HG02943 (cell line): ENCODE results near the gene SLC6A19.
"Not testable (repeated sequence)": the region's sequence is repeated elsewhere in the genome, so short reads cannot be mapped to it uniquely, and the experiment has no call there.

Experiments
- ATAC-seq: cut with Tn5 transposase; IDR thresholded peaks from one replicate; pipeline ENCODE4 v1.9.1; 2021; ENCODE audit warnings: mild to moderate bottlenecking, low read depth, moderate library complexity; ENCODE audit not compliant: unreplicated experiment

Gene SLC6A19

DNA sequence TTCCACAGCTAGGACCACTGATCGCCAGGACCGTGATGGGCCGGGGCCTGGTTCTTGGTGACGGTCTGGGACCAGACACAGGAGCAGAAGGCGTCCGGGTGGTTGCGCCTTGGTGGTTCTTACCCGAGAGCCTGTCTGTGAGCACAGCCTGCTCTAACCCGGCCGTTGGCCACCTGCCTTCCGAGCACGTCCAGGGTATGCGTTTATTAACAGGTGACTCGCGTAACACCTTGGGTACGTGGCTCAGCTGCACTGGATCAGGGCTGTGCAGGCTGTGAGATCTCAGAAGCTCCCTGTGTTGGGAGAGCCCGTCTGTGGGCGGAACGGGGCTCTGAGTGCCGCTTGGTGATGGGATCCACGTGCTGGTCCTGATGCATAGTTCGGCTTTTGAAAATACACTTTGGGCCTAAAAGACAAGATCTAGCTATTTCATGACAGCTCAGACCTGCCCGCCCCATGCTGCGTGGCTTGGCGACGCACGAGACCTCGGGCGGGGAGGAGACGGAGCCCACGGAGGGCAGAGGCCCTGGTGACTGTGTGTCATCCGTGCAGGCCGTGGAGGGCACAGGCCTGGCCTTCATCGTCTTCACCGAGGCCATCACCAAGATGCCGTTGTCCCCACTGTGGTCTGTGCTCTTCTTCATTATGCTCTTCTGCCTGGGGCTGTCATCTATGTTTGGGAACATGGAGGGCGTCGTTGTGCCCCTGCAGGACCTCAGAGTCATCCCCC is 17.1 kb downstream of the SLC6A19 start:
- no peak for ATAC-seq

DNA sequence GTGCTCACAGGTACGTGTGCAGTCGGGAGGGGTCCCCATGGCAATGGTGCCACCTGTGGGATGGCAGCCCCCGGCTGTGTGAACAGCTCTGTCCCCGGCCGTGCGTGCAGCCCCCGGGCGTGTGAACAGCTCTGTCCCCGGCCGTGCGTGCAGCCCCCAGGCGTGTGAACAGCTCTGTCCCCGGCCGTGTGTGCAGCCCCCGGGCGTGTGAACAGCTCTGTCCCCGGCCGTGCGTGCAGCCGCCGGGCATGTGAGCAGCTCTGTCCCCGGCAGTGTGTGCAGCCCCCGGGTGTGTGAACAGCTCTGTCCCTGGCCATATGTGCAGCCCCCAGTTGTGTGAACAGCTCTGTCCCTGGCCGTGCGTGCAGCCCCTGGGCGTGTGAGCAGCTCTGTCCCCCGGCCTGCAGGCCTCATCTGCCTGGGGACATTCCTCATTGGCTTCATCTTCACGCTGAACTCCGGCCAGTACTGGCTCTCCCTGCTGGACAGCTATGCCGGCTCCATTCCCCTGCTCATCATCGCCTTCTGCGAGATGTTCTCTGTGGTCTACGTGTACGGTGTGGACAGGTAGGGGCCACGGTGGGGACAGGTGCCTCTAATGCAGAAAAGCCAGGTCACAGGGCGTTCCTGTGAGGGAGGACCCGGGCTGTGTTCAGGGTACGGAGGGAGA is 17.8 kb downstream of the SLC6A19 start:
- ATAC-seq, result no peak

DNA sequence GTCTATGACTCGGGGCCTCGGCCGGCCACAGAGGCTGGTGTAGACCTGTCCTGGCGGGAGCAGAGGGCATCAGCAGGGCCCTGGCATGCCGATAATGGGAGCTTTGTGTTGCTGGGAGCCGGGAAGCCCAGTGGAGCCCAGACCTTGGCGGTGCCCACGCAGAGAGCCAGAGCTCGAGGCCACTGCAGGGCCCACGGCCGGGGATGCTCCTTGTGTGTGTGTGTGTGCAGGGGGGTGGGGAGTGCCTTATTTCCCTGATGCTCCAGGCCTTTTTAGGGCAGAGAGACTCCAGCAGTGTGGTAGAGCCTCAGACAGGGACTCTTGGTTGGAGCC is 18.3 kb downstream of the SLC6A19 start:
- ATAC-seq, result no peak

DNA sequence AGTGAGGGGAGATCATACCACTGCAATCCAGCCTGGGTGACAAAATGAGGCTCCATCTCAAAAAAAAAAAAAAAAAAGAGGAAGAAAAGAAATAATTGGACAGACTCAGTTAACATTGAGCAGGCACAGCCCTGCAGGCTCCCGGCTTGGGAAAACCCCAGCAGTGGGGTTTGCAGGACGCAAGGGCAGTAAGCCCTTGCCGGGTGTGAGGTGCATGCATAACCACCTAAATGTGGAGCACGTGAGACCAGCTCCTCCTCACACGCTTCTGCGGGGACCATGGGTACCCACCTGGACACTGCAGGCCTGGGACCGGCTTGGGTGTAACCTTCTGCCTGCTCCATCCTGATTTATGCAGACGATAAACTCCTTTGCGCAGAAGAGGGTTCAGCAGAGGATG is 19.0 kb downstream of the SLC6A19 start:
- no peak for ATAC-seq

DNA sequence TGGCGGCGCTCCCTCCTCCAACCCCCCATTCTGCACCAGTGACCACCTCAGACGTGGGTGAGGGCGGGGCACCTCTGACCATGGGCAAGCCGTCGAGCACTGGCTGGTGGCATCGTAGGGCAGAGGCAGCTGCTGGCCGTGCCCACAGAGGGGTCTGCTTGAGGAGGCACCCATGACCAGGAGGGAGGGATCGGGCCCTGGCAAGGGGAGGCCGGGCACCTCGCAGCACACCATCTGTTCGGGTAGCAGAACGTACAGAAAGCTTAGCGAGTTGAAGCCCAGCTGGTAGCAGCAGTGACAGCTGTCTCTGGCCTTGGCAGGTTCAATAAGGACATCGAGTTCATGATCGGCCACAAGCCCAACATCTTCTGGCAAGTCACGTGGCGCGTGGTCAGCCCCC is 19.4 kb downstream of the SLC6A19 start:
- no peak for ATAC-seq

DNA sequence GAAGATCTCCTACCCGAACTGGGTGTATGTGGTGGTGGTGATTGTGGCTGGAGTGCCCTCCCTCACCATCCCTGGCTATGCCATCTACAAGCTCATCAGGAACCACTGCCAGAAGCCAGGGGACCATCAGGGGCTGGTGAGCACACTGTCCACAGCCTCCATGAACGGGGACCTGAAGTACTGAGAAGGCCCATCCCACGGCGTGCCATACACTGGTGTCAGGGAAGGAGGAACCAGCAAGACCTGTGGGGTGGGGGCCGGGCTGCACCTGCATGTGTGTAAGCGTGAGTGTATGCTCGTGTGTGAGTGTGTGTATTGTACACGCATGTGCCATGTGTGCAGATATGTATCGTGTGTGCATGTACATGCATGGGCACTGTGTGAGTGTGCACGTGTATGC is 20.3 kb downstream of the SLC6A19 start:
- ATAC-seq, result no peak

DNA sequence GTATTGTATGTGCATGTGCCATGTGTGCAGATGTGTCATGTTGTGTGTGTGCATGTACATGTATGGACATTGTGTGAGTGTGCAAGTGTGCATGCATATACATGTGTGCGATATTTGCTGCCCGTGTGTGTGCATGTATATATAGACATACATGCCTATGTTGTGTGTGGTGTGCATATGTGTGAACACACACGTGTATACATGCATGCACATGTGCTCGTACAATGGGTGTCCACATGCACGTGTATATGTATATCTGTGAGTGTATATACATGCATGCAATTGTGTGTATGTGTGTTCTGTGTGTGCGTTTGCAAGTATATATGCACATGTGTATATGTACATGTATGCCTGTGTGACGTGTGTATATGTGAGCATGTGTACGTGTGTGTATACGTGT is 20.8 kb downstream of the SLC6A19 start:
- no peak for ATAC-seq

DNA sequence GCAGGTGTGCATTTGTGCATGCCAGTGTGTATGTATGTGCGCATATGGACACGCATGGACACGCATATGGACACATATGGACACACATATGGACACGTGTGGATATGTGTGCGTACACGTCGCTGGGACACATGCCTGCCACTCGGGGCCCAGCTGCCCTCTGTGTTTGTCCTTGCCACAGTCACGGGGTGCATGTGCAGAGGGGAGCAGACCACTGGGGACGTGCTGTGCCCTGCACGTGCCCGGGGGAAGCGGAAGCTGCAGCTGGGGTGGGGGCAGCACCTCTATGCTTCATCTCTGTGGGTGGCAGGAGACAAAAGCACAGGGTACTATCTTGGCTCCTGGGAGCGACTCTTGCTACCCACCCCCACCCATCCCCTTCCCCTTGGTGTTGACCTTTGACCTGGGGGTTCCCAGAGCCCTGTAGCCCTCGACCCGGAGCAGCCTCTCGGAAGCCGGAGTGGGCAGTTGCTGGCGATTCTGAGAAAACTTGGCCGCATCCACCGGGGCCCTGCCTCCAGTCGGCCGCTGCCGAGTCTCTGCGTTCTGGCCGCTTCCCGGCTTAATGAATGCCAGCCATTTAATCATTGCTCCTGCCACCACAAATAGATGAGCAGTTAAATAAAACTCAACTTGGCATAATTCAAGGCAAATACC is 21.4 kb downstream of the SLC6A19 start:
- ATAC-seq, result no peak

DNA sequence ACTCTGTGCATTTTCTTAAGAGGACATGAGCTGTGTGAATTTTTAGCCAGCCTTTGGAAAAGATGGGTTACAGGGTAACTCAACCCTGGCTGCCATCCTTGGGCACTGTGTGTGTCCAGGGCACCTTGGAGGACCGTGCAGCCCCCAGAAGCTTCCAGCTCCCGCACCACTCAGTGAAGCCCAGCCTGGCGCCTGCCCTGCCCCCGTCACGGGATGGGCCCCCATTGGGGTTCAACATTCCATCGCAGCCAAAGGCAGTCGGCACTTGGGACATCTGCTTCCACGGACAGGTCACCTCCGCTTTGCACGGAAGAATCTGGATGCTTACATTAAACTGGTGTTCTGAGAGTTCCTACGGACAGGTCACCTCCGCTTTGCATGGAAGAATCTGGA is 21.9 kb downstream of the SLC6A19 start:
- no peak for ATAC-seq

DNA sequence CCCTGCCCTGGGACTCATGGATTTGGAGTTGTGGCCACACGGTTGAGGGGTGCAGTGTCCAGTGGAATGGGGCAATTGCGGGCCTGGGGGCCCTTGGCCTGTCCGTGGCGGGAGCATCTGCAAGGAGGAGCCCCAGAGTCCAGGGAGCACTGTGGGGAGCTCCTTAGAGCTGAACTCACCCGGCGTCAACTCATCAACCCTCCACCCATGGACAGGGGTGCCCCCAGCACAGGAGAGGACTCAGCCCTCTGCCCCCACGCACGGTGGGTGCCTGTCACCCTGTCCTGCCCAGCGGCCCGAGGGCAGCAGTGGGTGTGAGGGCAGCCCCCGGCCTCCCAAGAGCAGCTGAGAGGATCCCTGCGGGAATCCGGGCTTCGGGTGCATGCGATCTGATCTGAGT is 23.2 kb downstream of the SLC6A19 start:
- ATAC-seq, result no peak

DNA sequence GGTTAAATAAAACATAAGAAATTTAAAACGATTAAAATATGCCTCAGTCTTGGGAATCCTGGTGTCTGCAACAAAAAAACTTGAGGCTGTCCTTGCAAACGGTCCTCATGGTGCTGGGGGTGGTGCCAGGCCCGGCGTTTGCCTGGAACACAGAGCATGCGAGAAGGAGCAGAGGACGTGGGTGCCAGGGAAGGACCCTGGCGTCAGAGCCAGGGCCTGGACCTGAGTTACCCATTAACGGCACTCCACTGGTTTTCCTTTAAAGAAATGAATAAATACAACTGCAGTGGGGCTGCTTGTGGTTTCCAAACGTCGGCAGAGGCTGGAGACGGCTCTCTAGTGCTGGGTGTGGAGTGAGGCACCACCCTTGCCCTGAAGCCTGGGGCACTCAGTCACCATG is 23.7 kb downstream of the SLC6A19 start, which contains the start of gene SLC6A18:
SLC6A18 (plus strand) TSS at position 301 of the 400 bp plus-strand sequence; CDS start at position 398, 97 bp downstream.
- no peak for ATAC-seq

DNA sequence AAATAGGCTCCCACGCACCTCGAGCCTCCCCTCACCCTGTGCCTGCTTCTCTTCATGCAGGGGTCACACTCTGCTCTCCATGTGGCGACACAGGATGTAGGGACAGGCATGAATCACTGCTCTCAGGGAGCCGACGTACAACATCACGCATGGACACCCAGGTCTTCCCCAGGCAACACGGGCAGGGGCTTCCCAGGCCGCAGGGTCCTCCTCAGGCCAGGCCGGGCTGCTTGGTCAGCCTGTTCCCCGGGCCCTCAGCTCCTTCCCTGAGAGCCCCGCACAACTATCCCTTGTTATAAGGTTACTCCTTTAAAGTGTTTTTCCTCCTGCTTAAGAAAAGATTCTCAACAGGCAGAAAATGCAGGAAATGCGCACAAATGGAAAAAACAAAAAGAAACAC is 24.8 kb downstream of the SLC6A19 start:
- ATAC-seq, result no peak

DNA sequence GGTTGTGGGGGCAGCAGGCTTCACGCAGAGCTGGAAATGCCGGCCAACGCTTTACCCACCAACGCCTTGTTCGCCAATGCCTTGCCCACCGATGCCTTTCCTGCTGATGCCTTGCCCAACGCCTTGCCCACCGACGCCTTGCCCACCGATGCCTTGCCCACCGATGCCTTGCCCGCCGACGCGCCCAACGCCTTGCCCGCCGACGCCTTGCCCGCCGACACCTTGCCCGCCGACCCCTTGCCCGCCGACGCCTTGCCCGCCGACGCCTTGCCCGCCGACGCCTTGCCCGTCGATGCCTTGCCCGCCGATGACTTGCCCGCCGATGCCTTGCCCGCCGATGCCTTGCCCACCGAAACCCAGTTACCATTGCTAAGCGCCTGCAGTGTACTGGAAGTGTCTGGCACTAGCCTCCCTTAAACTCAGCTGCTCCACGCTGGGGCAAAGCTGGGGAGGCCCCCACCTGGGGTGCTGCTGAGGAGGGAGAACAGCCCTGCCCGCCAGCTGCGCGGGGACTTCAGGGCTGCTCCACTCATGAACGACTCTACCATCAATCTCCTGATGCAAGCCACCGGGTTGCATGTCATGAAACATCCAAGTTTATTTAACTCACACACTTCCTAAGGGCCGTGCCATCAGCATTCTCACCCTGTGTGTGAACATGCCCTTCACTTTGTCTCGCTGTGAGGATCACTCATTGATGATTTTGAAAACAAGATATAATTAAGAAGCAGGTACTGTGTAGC is 25.6 kb downstream of the SLC6A19 start:
- no peak for ATAC-seq

DNA sequence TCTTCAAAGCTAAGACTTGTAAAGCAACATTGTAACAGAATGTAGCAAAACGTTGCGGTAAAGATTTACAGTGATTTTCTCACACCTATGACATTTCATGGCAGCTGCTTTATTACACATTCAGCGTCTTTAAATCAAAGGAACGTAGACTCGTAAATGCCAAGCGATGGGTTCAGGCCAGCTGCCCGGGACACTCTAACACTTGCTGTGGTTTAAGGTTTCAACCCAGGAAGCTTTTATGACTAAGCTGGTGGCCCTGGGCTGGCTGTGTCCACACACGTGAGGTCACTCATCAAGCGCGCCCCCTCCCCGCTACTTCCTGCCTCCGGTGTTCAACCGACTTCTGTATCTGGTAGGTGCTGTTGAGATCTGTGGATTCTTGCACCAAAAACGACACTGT is 26.3 kb downstream of the SLC6A19 start:
- ATAC-seq, result no peak

DNA sequence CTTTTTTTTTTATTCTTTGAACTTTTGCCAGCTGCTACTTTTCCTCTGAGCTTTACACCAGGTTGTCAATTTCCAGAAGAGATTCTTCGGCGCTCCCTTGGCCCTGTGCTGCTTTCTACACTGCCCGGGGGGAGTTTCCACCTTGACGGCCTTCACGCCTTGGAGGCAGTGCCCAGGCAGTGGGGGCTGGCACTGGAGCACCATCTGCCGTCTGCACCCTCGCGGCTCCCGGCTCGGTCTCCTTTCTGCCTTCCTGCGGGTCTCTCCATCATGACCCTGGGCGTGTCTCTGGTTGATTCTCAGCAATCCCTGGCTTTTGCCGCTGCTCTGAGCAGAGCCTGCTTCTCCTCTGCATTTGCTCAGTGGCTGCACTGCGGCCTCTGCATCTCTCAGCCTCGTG is 26.7 kb downstream of the SLC6A19 start:
- no peak for ATAC-seq

DNA sequence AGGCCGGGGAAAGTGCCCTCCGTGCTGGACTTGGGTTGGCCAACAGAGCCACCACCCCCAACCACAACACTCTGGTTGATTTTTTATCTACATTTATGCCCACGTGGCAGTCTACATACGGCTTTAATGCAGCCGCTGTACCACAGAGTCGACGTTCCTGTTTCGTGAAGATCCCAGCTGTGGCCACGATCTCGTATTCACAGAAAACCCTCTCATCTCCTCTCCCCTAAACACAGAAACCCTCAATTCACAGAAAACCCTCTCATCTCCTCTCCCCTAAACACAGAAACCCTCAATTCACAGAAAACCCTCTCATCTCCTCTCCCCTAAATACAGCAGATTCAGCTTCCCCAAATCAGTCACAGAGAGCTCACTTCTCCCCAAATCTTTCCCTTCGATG is 27.6 kb downstream of the SLC6A19 start:
- not testable (repeated sequence) for ATAC-seq

DNA sequence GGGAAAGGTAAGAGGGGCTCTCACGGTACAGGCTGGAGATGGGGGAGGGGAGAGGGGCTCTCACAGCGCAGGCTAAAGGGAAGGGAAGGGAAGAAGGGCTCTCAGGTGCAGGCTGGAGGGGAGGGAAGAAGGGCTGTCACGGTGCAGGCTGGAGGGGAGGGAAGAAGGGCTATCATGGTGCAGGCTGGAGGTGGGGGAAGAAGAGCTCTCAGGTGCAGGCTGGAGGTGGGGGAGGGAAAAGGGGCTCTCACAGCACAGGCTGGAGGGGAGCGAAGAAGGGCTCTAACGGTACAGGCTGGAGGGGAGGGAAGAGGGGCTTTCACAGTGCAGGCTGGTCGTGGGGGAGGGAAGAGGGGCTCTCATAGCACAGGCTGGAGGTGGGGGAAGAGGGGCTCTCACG is 28.4 kb downstream of the SLC6A19 start:
- no peak for ATAC-seq

DNA sequence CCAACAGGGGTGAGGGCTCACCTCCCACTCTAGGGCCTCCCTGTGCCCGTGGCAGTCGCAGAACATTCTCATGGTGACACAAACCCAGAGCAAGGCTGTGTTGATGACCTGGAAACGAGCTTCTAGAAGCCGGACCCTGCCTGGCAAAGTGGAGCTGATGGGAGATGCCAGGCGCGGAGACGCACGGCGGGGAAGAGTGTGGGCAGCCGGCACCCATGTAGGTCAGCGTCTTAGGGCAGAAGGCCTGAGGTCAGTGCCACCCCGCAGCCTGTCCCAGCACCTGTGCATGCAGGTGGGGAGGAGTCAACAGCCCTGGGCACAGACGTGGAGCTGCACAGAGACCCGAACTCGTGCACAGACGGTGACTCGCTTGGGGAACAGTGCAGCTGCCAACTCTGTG is 29.2 kb downstream of the SLC6A19 start:
- no peak for ATAC-seq

DNA sequence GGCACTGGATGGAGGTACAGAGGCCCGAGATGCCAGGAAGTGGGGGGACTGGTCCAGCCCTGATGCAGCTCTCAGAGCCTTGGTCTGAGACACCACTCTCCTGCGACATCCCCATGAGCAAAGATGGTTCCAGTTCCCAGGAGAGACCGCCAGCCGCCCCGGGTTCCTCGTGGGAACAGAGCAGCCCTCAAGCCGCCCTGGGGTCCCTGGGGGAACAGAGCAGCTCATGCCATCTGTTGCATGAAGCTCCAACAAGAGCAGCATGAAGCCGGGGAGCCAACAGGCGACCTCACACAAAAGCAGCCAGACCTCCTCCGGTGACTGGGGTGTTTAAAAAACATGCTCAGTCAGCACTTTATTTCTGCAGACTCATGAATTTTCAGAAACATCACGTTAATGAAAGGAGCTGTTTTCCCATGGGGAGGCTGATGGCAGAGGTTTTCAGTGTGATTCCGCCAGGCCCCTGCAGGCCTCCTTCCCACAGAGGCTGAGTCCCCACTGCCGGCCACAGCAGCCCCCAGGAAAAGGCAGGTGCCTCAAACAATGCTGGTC is 30.0 kb downstream of the SLC6A19 start:
- no peak for ATAC-seq

DNA sequence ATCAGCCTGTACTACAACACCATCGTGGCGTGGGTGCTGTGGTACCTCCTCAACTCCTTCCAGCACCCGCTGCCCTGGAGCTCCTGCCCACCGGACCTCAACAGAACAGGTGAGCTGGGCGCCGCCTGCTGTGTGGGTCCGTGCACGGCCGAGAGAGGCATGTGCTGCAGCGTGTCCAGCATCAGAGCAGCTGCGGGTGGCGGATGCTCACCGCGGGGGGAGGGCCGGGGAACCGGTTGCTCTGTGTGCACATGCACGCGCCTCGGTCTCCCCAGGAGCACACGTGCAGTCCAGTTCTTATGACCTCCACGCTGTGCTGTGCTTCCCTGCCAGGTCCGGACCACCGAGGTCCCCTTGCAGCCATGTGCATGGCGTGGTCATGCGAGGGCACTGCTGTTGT is 31.4 kb downstream of the SLC6A19 start:
- no peak for ATAC-seq

DNA sequence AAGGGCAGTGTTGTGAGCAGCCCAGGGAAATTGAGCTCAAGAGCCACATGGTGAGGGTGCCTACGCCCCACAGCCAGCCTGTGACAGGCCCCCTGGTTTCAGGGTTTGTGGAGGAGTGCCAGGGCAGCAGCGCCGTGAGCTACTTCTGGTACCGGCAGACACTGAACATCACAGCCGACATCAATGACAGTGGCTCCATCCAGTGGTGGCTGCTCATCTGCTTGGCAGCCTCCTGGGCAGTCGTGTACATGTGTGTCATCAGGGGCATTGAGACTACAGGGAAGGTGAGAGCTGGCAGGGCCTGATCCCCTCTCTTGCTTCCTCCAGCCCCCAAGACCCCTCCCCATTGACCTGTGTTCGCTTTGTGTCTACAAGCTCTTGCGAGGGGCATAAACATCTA is 34.0 kb downstream of the SLC6A19 start:
- no peak for ATAC-seq
